ENCODE results near the gene DNA2.
A peak's percentile ranks its signal among the peaks of the same experiment; 100 is the strongest.

Gene DNA2

GRCh38 chr10:68423522-68423921 is 48.3 kb downstream of the DNA2 start:
- Mint-ChIP-seq H3K4me1 (ENCODE audit: low read depth) (peaks cover 21% of the 10 kb centered on the region), H3K9me3 (ENCODE audit: low read depth) (no peaks in the 10 kb centered on the region), H3K36me3 (peaks cover 7% of the 10 kb centered on the region), H3K4me3 (peak overlapping the region; percentile 59), H3K27me3 (no peaks in the 10 kb centered on the region), H3K27ac (peak overlapping the region; percentile 70)

GRCh38 chr10:68419376-68419775 is 52.4 kb downstream of the DNA2 start:
- Mint-ChIP-seq H3K4me1 (ENCODE audit: low read depth) (peaks cover 18% of the 10 kb centered on the region), H3K27me3 (no peaks in the 10 kb centered on the region), H3K4me3 (no peak overlapping the region), H3K9me3 (ENCODE audit: low read depth) (no peaks in the 10 kb centered on the region), H3K36me3 (peaks cover 8% of the 10 kb centered on the region), H3K27ac (no peak overlapping the region)

DNA sequence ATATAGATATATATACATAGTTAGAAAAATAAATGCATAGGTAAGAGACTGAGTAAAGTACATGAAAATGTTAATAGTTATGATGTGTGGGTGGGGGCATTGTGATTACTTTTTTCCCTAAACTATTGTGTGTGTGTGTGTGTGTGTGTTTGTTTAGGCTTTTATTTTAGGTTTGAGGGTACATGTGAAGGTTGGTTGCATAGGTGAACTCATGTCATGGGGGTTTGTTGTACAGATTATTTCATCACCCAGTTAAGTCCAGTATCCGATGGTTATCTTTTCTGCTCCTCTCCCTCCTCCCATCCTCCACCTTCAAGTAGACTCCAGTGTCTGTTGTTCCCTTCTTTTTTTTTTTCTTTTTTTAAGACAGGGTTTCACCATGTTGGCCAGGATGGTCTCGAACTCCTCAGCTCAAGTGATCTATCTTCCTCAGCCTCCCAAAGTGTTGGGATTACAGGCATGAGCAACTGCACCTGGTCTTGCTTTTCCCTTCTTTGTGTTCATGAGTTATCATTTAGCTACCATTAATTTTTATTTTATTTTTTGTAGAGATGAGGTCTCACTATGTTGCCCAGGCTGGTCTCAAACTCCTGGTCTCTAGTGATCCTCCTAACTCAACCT is 62.8 kb downstream of the DNA2 start:
- no peaks in the 10 kb centered on the region for H3K9me3 Mint-ChIP-seq (ENCODE audit: low read depth)
- no peak overlapping the region for H3K27ac Mint-ChIP-seq
- no peaks in the 10 kb centered on the region for H3K27me3 Mint-ChIP-seq
- peaks cover 17% of the 10 kb centered on the region for H3K4me1 Mint-ChIP-seq (ENCODE audit: low read depth)
- H3K4me3 Mint-ChIP-seq: no peak overlapping the region
- peaks cover 3% of the 10 kb centered on the region for H3K36me3 Mint-ChIP-seq

DNA sequence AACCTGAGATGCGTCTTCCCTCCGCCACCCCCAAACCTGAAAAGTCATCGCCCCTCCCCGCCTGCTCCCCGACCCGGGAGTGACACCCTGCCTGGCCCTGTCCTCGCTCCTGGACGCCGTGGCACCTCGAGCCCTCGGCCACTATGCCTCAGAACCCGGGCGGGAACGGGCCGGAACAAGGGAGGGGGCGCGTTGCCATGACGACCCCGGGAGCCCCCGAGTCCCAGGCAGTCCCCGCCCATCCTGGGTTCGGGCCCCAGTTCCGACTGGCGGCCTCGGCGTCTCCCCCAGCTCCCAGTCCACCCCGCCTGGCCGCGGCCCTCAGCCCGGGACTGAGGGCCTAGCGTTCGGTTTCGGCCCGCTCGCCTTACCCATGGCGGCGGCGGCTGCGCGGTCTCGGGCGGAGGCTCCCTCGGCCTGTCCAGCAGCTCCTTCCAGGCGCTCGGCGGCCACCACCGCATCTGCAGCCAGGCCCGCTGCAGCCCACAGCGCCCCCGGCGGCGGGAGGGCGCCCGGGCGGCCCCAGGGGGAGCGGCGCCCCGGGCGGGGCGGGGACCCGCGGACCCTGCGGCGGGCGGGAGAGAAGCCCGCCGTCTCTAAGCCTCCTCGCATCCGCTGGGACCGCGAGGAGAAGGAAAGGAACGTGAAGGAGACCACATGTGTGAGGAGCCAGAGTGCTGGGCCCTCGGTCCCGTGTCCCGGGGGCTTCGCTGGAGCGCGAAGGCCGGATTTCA is 64.8 kb downstream of the DNA2 start, which contains the start of gene RUFY2:
TSS of gene RUFY2 (minus strand) at position 463 of the 734 bp plus-strand sequence. CDS start at position 375, 88 bp downstream.
- H3K27me3 Mint-ChIP-seq: no peaks in the 10 kb centered on the region
- H3K27ac Mint-ChIP-seq: peak within 1 kb of the TSS; percentile 80
- no peaks in the 10 kb centered on the region for H3K9me3 Mint-ChIP-seq (ENCODE audit: low read depth)
- no peaks in the 10 kb centered on the region for H3K36me3 Mint-ChIP-seq
- peak within 1 kb of the TSS; percentile 92 for H3K4me3 Mint-ChIP-seq
- peaks cover 17% of the 10 kb centered on the region for H3K4me1 Mint-ChIP-seq (ENCODE audit: low read depth)

DNA sequence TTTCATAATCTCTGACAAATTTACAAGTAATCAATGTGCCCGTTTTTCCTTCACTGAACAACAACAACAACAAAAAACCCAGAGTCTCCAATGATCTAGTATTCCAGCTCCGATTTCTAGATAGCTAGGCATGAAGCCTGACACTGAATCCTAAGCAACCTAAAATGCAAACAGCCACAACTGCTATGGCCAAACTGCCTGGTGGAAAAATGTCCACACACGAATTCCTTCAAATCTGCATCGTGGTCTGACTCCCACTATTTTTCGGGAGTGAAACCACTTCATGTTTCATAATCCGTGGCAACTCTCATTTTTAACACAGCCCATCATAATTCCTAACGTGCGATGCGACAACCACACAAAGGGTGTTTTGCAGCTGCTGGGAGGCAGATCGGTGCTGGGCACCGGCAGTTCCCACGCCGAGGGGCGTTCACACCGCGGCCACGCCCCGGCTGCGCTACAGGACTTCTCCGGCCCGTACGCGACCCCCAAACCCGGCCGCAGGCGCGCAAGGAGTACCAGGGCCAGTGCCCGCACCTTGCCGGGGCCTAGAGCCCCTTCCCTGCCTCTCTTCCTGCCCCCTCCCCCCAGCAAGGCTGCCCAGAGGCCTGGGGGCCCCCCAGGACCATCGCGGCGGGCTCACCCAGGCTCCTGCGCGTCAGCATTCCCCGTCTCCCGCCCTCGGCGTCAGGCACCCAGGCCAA is 65.5 kb downstream of the DNA2 start:
- Mint-ChIP-seq H3K27me3 (no peaks in the 10 kb centered on the region), H3K36me3 (no peaks in the 10 kb centered on the region), H3K9me3 (ENCODE audit: low read depth) (no peaks in the 10 kb centered on the region), H3K4me1 (ENCODE audit: low read depth) (peaks cover 17% of the 10 kb centered on the region), H3K27ac (peak overlapping the region; percentile 80), H3K4me3 (peak overlapping the region; percentile 92)

DNA sequence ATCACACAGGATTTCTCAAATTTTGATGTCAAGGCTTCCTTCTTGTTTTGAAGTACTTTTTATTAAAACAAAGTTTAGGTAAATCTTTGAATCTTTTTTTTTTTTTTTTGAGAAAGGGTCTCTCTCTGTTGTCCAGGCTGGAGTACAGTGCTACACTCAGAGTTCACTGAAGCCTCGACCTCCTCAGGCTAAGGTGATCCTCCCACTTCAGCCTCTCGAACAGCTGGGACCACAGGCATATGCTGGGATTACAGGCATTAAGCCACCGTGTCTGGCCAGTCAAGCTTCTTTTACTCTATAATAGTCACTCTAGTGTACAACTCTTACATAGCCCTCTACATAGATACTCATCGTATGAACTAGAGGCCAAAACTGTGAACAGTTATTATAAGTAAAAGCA is 68.1 kb downstream of the DNA2 start:
- H3K36me3 Mint-ChIP-seq: no peaks in the 10 kb centered on the region

GRCh38 chr10:68402276-68402675 is 69.5 kb downstream of the DNA2 start:
- Mint-ChIP-seq H3K27ac (no peak overlapping the region), H3K36me3 (no peaks in the 10 kb centered on the region), H3K4me1 (ENCODE audit: low read depth) (peaks cover 19% of the 10 kb centered on the region), H3K27me3 (no peaks in the 10 kb centered on the region), H3K9me3 (ENCODE audit: low read depth) (no peaks in the 10 kb centered on the region), H3K4me3 (no peak overlapping the region)

More for the DNA sequence above, 68.1 kb downstream of the DNA2 start:
- Mint-ChIP-seq H3K27ac (no peak overlapping the region), H3K4me1 (ENCODE audit: low read depth) (peaks cover 19% of the 10 kb centered on the region), H3K4me3 (no peak overlapping the region), H3K27me3 (no peaks in the 10 kb centered on the region), H3K9me3 (ENCODE audit: low read depth) (no peaks in the 10 kb centered on the region)

- no peak overlapping the region for H3K27ac Mint-ChIP-seq
- H3K9me3 Mint-ChIP-seq (ENCODE audit: low read depth): no peaks in the 10 kb centered on the region
- peaks cover 2% of the 10 kb centered on the region for H3K36me3 Mint-ChIP-seq
- H3K4me3 Mint-ChIP-seq: no peak overlapping the region
- H3K27me3 Mint-ChIP-seq: no peaks in the 10 kb centered on the region
- H3K4me1 Mint-ChIP-seq (ENCODE audit: low read depth): peaks cover 3% of the 10 kb centered on the region
Observed at GRCh38 chr10:68397005-68397404, 74.8 kb downstream of the DNA2 start.

GRCh38 chr10:68385740-68386139 is 86.0 kb downstream of the DNA2 start:
- H3K4me1 Mint-ChIP-seq (ENCODE audit: low read depth): no peaks in the 10 kb centered on the region
- H3K36me3 Mint-ChIP-seq: peaks cover 10% of the 10 kb centered on the region
- H3K27me3 Mint-ChIP-seq: no peaks in the 10 kb centered on the region
- no peak overlapping the region for H3K4me3 Mint-ChIP-seq
- no peak overlapping the region for H3K27ac Mint-ChIP-seq
- no peaks in the 10 kb centered on the region for H3K9me3 Mint-ChIP-seq (ENCODE audit: low read depth)

- Mint-ChIP-seq H3K9me3 (ENCODE audit: low read depth) (no peaks in the 10 kb centered on the region), H3K4me1 (ENCODE audit: low read depth) (no peaks in the 10 kb centered on the region), H3K27me3 (no peaks in the 10 kb centered on the region), H3K36me3 (peaks cover 19% of the 10 kb centered on the region), H3K4me3 (no peak overlapping the region), H3K27ac (no peak overlapping the region)
Observed at GRCh38 chr10:68371604-68372003, 100.2 kb downstream of the DNA2 start.

DNA sequence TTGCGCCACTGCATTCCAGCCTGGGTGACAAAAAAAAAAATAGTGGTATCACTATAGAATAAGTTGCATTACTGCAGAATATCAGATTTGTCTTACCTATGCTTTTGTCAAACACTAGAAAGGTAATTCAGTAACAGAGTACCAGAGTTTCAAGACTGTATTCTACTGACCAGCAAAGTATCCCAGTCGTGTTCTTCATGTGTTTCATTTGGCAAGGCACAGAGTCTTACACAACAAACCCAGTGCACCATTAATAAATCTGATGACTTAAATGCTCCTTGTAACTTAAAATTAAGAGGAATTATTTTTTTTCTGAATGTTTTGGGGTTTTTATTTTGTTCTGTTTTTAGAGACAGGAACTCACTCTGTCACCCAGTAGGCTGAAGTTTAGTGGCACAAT is 104.7 kb downstream of the DNA2 start:
- peaks cover 10% of the 10 kb centered on the region for H3K36me3 Mint-ChIP-seq
- no peak overlapping the region for H3K27ac Mint-ChIP-seq
- H3K27me3 Mint-ChIP-seq: no peaks in the 10 kb centered on the region
- no peak overlapping the region for H3K4me3 Mint-ChIP-seq
- H3K4me1 Mint-ChIP-seq (ENCODE audit: low read depth): no peaks in the 10 kb centered on the region
- H3K9me3 Mint-ChIP-seq (ENCODE audit: low read depth): no peaks in the 10 kb centered on the region

DNA sequence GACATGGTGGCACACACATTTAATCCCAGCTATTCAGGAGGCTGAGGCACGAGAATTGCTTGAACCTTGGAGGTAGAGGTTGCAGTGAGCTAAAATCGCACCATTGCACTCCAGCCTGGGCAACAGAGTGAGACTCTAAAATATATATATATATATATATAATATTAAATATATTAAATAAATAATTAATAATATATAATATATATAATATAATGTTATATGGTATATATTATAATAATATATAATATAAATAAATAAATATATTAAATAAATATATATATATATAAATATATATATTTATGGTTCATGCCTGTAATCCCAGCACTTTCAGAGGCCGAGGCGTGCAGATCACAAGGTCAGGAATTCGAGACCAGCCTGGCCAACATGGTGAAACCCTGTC is 105.2 kb downstream of the DNA2 start:
- no peak overlapping the region for H3K4me3 Mint-ChIP-seq
- H3K9me3 Mint-ChIP-seq (ENCODE audit: low read depth): no peaks in the 10 kb centered on the region
- H3K27me3 Mint-ChIP-seq: no peaks in the 10 kb centered on the region
- H3K27ac Mint-ChIP-seq: no peak overlapping the region
- no peaks in the 10 kb centered on the region for H3K4me1 Mint-ChIP-seq (ENCODE audit: low read depth)
- peaks cover 8% of the 10 kb centered on the region for H3K36me3 Mint-ChIP-seq

- Mint-ChIP-seq H3K9me3 (ENCODE audit: low read depth) (no peaks in the 10 kb centered on the region), H3K36me3 (peaks cover 5% of the 10 kb centered on the region), H3K27ac (no peak overlapping the region), H3K4me3 (no peak overlapping the region), H3K4me1 (ENCODE audit: low read depth) (no peaks in the 10 kb centered on the region), H3K27me3 (no peaks in the 10 kb centered on the region)
Observed at GRCh38 chr10:68365611-68366010, 106.2 kb downstream of the DNA2 start.

DNA sequence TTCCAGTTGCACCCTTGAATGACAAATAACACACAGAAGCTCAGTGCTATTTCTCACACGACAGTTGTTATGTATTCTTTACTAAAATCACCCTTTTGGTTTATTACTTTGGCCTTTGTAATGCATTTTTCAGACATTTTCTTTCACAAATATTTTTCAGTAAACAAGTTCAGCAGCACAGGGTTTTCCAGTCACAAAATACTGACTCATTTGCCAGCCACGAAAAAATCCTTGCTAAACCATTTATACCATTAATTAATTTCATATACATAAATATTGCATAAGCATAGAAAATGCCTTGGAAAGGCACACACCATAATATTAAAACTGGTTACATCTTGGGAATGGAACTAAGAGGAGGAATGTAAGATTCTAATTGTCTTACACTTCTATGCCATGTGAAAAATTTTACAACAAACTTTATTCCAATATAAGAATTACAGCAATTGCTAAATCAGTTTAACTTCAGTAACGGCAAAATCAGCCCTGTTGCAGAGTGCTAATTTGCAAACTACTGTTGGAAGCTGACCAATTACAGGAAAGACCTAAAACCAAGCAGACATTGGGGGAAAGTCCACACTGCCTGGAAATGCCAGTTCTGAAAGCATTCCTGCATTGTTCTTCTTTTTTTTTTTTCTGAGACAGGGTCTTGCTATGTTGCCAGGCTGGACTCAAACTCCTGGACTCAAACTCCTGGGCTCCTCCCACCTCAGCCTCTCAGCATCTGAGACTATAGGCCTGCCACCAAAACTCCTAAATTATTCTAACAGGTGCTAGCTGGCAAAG is 107.5 kb downstream of the DNA2 start:
- Mint-ChIP-seq H3K27me3 (no peaks in the 10 kb centered on the region), H3K36me3 (peaks cover 2% of the 10 kb centered on the region), H3K4me1 (ENCODE audit: low read depth) (no peaks in the 10 kb centered on the region), H3K27ac (no peak overlapping the region), H3K9me3 (ENCODE audit: low read depth) (no peaks in the 10 kb centered on the region), H3K4me3 (no peak overlapping the region)
